Prostate gland (tissue), 2 donors: ENCODE results near the gene AP4S1.

Experiments
- POLR2A ChIP-seq: fragments of 450-650 bp; IDR thresholded peaks from one replicate; pipeline ENCODE4 v1.6.1; 2016; ENCODE audit warnings: antibody characterized with exemption, mild to moderate bottlenecking
- TF ChIP-seq, protein P1 (sequence below), 4 experiments: fragments of 200-600 bp in 2 of 4; fragments of 450-650 bp in 2 of 4; sonication (generic) in 2 of 4; IDR thresholded peaks; 1 replicate in 3 of 4; 2 replicates in 1 of 4; pipeline ENCODE4 v1.5.1; 2016 to 2019; ENCODE audit warnings: antibody characterized with exemption in 4 of 4, mild to moderate bottlenecking in 2 of 4, moderate library complexity in 2 of 4

DNA sequence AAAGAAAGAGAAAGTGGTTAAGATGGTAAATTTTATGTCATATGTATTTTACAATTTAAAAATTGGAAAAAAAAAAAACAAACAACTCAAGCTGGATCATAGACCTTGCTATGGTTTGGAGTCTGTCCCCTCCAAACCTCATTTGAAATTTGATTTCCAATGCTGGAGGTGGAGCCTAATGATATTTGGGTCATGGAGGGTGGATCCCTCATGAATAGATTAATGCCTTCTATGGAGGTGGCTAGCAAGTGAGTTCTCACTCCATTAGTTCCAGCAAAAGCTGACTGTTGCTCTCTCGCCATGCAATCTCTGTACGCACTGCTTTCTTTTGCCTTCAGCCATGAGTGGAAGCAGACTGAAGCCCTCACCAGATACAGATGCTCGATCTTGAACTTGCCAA lies 22.2 kb upstream of the AP4S1 start:
- TF ChIP-seq, protein P1, sequence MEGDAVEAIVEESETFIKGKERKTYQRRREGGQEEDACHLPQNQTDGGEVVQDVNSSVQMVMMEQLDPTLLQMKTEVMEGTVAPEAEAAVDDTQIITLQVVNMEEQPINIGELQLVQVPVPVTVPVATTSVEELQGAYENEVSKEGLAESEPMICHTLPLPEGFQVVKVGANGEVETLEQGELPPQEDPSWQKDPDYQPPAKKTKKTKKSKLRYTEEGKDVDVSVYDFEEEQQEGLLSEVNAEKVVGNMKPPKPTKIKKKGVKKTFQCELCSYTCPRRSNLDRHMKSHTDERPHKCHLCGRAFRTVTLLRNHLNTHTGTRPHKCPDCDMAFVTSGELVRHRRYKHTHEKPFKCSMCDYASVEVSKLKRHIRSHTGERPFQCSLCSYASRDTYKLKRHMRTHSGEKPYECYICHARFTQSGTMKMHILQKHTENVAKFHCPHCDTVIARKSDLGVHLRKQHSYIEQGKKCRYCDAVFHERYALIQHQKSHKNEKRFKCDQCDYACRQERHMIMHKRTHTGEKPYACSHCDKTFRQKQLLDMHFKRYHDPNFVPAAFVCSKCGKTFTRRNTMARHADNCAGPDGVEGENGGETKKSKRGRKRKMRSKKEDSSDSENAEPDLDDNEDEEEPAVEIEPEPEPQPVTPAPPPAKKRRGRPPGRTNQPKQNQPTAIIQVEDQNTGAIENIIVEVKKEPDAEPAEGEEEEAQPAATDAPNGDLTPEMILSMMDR (IDR thresholded peaks at IDR 0.05), result no peak
- TF ChIP-seq POLR2A, result no peak
